ENCODE data around the gene ADCY7.

DNA sequence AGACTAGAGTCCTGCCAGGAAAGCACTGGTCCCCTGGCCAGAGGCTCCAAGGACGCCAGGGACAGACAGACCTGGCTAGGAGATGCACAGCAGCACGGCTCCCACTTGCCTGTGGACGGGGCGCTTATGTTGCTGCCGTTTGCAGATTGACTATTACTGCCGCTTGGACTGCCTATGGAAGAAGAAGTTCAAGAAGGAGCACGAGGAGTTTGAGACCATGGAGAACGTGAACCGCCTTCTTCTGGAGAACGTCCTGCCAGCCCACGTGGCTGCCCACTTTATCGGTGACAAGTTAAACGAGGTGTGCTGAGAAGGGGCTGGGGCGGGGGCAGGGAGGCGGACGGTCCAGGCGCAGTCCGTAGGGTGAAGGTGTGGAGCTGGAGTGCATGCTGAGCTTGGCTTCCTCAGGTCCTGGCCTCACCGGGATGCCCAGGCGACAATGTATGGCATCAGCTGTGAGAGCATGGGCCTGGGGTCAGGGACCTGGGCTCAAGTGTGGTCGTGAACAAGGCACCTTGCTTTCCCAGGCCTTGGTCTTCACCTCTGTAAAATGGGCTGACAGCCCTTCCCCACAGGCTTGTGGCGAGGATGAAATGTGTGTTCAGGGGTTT is 45.6 kb downstream of the ADCY7 start:
- TF ChIP-seq EZH2 (IDR thresholded peaks at IDR 0.05) (no peak), ZNF274 (IDR thresholded peaks at IDR 0.05; ENCODE audit: low read depth, low read length) (no peak), CTCF (IDR thresholded peaks at IDR 0.05 in 2 of 3, conservative IDR thresholded peaks at IDR 0.05 in 1 of 3; ENCODE audit: borderline replicate concordance in 1 of 3, insufficient read depth in 1 of 3, low read depth in 2 of 3, low read length in 2 of 3) (no peak), MAX (IDR thresholded peaks at IDR 0.05) (no peak), POLR2AphosphoS5 (IDR thresholded peaks at IDR 0.05; ENCODE audit: low read depth, low read length) (no peak), CEBPB (IDR thresholded peaks at IDR 0.05; ENCODE audit: low read depth) (no peak), RAD21 (IDR thresholded peaks at IDR 0.05; ENCODE audit: low read depth) (no peak), SRF (IDR thresholded peaks at IDR 0.05; ENCODE audit: low read depth) (no peak), EZH2phosphoT487 (IDR thresholded peaks at IDR 0.05; ENCODE audit: borderline replicate concordance) (no peak), TCF7L2 (IDR thresholded peaks at IDR 0.05; ENCODE audit: borderline replicate concordance, extremely low read depth, insufficient read depth, insufficient read length) (no peak), YY1 (IDR thresholded peaks at IDR 0.05; ENCODE audit: extremely low read depth, insufficient replicate concordance, low read depth, low read length) (no peak), CBX3 (IDR thresholded peaks at IDR 0.05; ENCODE audit: low read depth) (no peak), POLR2A (IDR thresholded peaks at IDR 0.05; ENCODE audit: borderline replicate concordance, extremely low read depth, insufficient read depth, insufficient read length) (no peak)
- TF ChIP-seq, protein P1, sequence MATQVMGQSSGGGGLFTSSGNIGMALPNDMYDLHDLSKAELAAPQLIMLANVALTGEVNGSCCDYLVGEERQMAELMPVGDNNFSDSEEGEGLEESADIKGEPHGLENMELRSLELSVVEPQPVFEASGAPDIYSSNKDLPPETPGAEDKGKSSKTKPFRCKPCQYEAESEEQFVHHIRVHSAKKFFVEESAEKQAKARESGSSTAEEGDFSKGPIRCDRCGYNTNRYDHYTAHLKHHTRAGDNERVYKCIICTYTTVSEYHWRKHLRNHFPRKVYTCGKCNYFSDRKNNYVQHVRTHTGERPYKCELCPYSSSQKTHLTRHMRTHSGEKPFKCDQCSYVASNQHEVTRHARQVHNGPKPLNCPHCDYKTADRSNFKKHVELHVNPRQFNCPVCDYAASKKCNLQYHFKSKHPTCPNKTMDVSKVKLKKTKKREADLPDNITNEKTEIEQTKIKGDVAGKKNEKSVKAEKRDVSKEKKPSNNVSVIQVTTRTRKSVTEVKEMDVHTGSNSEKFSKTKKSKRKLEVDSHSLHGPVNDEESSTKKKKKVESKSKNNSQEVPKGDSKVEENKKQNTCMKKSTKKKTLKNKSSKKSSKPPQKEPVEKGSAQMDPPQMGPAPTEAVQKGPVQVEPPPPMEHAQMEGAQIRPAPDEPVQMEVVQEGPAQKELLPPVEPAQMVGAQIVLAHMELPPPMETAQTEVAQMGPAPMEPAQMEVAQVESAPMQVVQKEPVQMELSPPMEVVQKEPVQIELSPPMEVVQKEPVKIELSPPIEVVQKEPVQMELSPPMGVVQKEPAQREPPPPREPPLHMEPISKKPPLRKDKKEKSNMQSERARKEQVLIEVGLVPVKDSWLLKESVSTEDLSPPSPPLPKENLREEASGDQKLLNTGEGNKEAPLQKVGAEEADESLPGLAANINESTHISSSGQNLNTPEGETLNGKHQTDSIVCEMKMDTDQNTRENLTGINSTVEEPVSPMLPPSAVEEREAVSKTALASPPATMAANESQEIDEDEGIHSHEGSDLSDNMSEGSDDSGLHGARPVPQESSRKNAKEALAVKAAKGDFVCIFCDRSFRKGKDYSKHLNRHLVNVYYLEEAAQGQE (IDR thresholded peaks at IDR 0.05; ENCODE audit: low read depth), result no peak
